ENCODE results near the gene DNAH17. TPM values are rescaled to one million over a fixed set of nuclear protein-coding genes. Genes with fewer than 3 reads are reported as not detected.

Gene DNAH17
- total and polyA plus RNA-seq, 2 donors (not counting 3 experiments of a cell fraction or from before 2014, with no cell fraction given) = not detected

DNA sequence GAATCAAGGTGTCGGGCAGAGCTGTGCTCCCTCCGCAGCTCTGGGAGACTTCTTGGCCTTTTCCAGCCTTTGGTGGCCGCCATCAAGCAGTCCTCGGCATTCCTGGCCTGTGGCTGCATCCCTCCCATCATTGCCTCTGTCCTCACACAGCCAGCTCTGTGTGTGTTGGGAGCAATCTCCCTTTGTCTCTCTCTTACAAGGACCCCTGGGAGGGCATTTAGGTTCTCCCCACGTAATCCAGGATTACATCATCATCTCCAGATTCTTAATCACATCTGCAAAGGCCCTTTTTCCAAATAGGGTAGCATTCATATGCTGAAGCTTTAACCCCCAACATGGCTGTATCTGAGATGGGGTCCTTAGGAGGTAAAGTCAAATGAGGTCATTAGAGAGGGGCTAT, 4.1 kb upstream of the DNAH17 start:
- TF ChIP-seq MYC (IDR thresholded peaks at IDR 0.05; ENCODE audit: low read depth, low read length) (no peak), JUN (IDR thresholded peaks at IDR 0.05; ENCODE audit: borderline replicate concordance, insufficient read depth, insufficient read length, low read depth) (no peak)
- H3K36me3 ChIP-seq (ENCODE audit: control insufficient read depth in 2 of 2, extremely low read depth in 1 of 2, insufficient read depth in 2 of 2, low read length in 2 of 2) = no peaks in the 10 kb centered on the region
- H3K79me2 ChIP-seq (ENCODE audit: control insufficient read depth, insufficient read depth, low read length) = no peaks in the 10 kb centered on the region
- FAIRE-seq (no peak), DNase-seq (ENCODE audit: low read depth, low spot score) (no peak)
- dilution Hi-C loops (cut with MboI; ENCODE audit: extremely low pct_ligation_motif_present, low sequenced_read_pairs) = no loop called here
- H2AFZ ChIP-seq (ENCODE audit: low read depth, low read length) = no peak overlapping the region
- H3K9me3 ChIP-seq (replicated peaks; ENCODE audit: control insufficient read depth, insufficient read depth, low read length) = no peaks in the 10 kb centered on the region
- H3K27me3 ChIP-seq (ENCODE audit: control insufficient read depth in 2 of 2, insufficient read depth in 2 of 2, low read length in 2 of 2) = peaks cover 0 to 5% of the 10 kb centered on the region in 2 experiments
- H4K20me1 ChIP-seq (replicated peaks; ENCODE audit: control insufficient read depth, extremely low read depth, insufficient read depth, low read length) = no peaks in the 10 kb centered on the region
- H3K4me3 ChIP-seq (replicated peaks in 1 of 3; ENCODE audit: insufficient read depth in 1 of 3, low read depth in 1 of 3, low read length in 3 of 3) = no peak overlapping the region
- no peak overlapping the region for H3K4me2 ChIP-seq (ENCODE audit: insufficient read depth, low read length)
- H3K27ac ChIP-seq (ENCODE audit: insufficient read depth, low read depth, low read length) = no peak overlapping the region
- no peak overlapping the region for H3K9ac ChIP-seq (replicated peaks; ENCODE audit: extremely low read depth, insufficient read depth, low read length)
- CTCF ChIA-PET = interaction anchor here (0.6 to 1.6 kb wide), 5 partner anchors 13 to 127 kb away, joined by 3 to 5 read pairs (median 3); no protein-coding TSS in a partner anchor
- no peaks in the 10 kb centered on the region for H3K4me1 ChIP-seq (ENCODE audit: control insufficient read depth, extremely low read depth, insufficient read depth, low read length)
- POLR2A ChIA-PET = no interaction called here
- BruUV-seq (replicated peaks) = no TSS peak
- intact Hi-C loops (cut with micrococcal nuclease) = no loop called here
- no peaks in the 10 kb centered on the region for H3K9me1 ChIP-seq (replicated peaks; ENCODE audit: control insufficient read depth, extremely low read depth, insufficient read depth, low read length)

DNA sequence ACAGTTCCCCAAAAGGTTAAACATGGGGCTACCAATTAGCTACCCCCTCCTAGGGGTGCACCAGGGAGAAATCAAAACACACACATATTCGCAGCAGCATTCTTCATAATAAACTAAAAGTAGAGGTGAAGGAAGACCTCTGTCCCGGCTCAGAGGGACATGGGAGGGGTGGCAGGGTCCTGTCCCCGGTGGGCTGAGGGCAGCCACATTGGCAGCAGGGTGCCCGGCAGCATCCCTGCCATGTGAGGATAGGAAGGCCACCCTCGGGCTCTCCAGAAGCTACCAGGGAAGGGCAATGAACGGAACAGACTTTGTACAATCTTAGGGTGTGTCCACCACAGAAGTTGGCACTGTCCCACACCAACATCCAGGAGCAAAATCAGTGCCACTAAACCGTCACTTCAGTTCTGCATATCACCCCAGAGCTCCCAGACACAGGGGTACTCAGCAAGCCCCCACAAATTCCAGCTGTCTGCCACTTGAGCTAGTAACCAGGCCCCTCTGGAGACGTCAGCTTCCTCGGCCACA, 3.1 kb upstream of the DNAH17 start:
- intact Hi-C loops (cut with micrococcal nuclease) = no loop called here
- CTCF ChIA-PET = interaction anchor here (0.9 to 1.1 kb wide), 2 partner anchors 127 to 128 kb away, joined by 3 read pairs; no protein-coding TSS in a partner anchor

More for the DNA sequence above, 3.1 kb upstream of the DNAH17 start:
- H2AFZ ChIP-seq (ENCODE audit: low read depth, low read length) = no peak overlapping the region
- no peaks in the 10 kb centered on the region for H3K79me2 ChIP-seq (ENCODE audit: control insufficient read depth, insufficient read depth, low read length)
- no peak overlapping the region for H3K4me3 ChIP-seq (replicated peaks in 1 of 3; ENCODE audit: insufficient read depth in 1 of 3, low read depth in 1 of 3, low read length in 3 of 3)
- BruUV-seq (replicated peaks) = no TSS peak
- FAIRE-seq = no peak
- H3K9me3 ChIP-seq (replicated peaks; ENCODE audit: control insufficient read depth, insufficient read depth, low read length) = no peaks in the 10 kb centered on the region
- dilution Hi-C loops (cut with MboI; ENCODE audit: extremely low pct_ligation_motif_present, low sequenced_read_pairs) = no loop called here
- H3K9ac ChIP-seq (replicated peaks; ENCODE audit: extremely low read depth, insufficient read depth, low read length) = no peak overlapping the region
- TF ChIP-seq POLR2A (IDR thresholded peaks at IDR 0.05; ENCODE audit: low read depth, low read length) = no peak
- TF ChIP-seq, protein P1, sequence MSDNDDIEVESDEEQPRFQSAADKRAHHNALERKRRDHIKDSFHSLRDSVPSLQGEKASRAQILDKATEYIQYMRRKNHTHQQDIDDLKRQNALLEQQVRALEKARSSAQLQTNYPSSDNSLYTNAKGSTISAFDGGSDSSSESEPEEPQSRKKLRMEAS (IDR thresholded peaks at IDR 0.05; ENCODE audit: insufficient read depth, insufficient read length) = no peak
- no peak for TF ChIP-seq MYC (IDR thresholded peaks at IDR 0.05; ENCODE audit: low read depth, low read length)
- TF ChIP-seq GATA2 (IDR thresholded peaks at IDR 0.05; ENCODE audit: insufficient read depth, insufficient read length, low read depth, low read length) = no peak
- TF ChIP-seq JUN (IDR thresholded peaks at IDR 0.05; ENCODE audit: borderline replicate concordance, insufficient read depth, insufficient read length, low read depth) = no peak
- no peak for TF ChIP-seq EZH2 (IDR thresholded peaks at IDR 0.05; ENCODE audit: borderline replicate concordance, low read depth, low read length, severe bottlenecking)
- TF ChIP-seq POLR2AphosphoS5 (IDR thresholded peaks at IDR 0.05; ENCODE audit: insufficient read depth, low read depth, low read length) = no peak
- TF ChIP-seq, protein P2, sequence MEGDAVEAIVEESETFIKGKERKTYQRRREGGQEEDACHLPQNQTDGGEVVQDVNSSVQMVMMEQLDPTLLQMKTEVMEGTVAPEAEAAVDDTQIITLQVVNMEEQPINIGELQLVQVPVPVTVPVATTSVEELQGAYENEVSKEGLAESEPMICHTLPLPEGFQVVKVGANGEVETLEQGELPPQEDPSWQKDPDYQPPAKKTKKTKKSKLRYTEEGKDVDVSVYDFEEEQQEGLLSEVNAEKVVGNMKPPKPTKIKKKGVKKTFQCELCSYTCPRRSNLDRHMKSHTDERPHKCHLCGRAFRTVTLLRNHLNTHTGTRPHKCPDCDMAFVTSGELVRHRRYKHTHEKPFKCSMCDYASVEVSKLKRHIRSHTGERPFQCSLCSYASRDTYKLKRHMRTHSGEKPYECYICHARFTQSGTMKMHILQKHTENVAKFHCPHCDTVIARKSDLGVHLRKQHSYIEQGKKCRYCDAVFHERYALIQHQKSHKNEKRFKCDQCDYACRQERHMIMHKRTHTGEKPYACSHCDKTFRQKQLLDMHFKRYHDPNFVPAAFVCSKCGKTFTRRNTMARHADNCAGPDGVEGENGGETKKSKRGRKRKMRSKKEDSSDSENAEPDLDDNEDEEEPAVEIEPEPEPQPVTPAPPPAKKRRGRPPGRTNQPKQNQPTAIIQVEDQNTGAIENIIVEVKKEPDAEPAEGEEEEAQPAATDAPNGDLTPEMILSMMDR (IDR thresholded peaks at IDR 0.05; ENCODE audit: extremely low read depth in 1 of 2, insufficient read depth in 1 of 2, low read depth in 1 of 2, low read length in 2 of 2) = no peak
- no peak for TF ChIP-seq FOS (IDR thresholded peaks at IDR 0.05; ENCODE audit: borderline replicate concordance, insufficient read depth, low read length)
- no peaks in the 10 kb centered on the region for H3K36me3 ChIP-seq (ENCODE audit: control insufficient read depth in 2 of 2, extremely low read depth in 1 of 2, insufficient read depth in 2 of 2, low read length in 2 of 2)
- peaks cover 0 to 4% of the 10 kb centered on the region in 2 experiments for H3K27me3 ChIP-seq (ENCODE audit: control insufficient read depth in 2 of 2, insufficient read depth in 2 of 2, low read length in 2 of 2)
- no peak overlapping the region for H3K4me2 ChIP-seq (ENCODE audit: insufficient read depth, low read length)
- POLR2A ChIA-PET = no interaction called here
- H4K20me1 ChIP-seq (replicated peaks; ENCODE audit: control insufficient read depth, extremely low read depth, insufficient read depth, low read length) = no peaks in the 10 kb centered on the region
- DNase-seq (ENCODE audit: low read depth, low spot score) = no peak
- H3K9me1 ChIP-seq (replicated peaks; ENCODE audit: control insufficient read depth, extremely low read depth, insufficient read depth, low read length) = no peaks in the 10 kb centered on the region
- no peaks in the 10 kb centered on the region for H3K4me1 ChIP-seq (ENCODE audit: control insufficient read depth, extremely low read depth, insufficient read depth, low read length)
- no peak overlapping the region for H3K27ac ChIP-seq (ENCODE audit: insufficient read depth, low read depth, low read length)

Measured in endothelial cell of umbilical vein (primary cell).